ENCODE data around the gene C19orf12. TPM values are rescaled to one million over a fixed set of nuclear protein-coding genes. Genes with fewer than 3 reads are reported as not detected.

The C19orf12 gene
- total and polyA plus RNA-seq, 5 donors, result 37.3 to 48.2 (median 41.3) TPM

- peak in 2 of 3 donors; percentile 33 to 44 for DNase-seq
- intact Hi-C loops (cut with DNase I), result no loop called here
These were observed 32.7 kb downstream of the C19orf12 start for GRCh38 chr19:29682236-29682895.

DNA sequence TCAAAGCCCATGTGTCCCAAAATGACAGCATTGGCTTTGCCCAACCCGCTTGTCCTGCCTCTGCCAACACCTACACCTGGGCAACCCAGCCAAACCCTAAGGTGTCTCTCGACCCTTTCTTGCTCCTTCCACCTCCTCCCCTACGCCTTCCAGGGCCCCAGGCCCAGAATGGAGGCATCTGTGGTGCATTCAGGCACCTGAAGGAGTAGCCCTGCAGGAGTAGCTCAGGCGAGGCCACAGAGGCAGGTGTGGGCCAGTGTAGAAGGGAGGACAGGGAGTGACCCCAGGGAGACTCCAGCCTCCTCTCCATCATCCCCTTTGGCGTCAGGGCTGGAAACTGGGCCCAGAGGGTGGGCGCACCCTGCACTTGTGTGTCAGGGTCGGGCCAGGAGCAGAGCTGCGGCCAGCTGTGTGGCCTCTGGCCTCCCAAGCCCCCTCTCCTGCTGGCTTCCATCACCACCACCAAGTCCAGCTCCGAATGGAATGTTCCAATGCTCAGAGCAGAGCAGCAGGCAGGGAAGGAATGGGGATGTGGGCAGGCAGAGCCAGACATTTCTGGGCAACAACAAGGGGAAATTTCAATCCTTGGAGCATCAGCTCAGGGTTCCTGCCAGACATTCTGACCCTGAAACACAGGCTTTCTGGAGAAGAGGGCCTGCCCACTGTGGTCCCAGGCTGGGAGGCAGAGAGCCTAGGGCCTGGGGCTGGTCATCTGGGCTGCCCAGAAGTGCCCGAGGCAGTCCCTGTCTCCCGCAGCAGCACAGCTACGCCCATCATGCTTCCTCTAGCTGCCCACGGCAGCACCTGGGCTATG lies 33.4 kb downstream of the C19orf12 start:
- 66% methylated on average over 13 of the region's 13 CpGs for WGBS
- Histone ChIP-seq H3K27me3 (ENCODE audit: control insufficient read depth, insufficient read depth) (no peaks in the 10 kb centered on the region), H3K27ac (ENCODE audit: low read length) (peak overlapping the region; percentile 44), H3K4me1 (ENCODE audit: control insufficient read depth, insufficient read depth, low read length) (peaks cover 17% of the 10 kb centered on the region), H3K4me3 (ENCODE audit: low read length) (no peak overlapping the region), H3K9me3 (ENCODE audit: control insufficient read depth, low read length) (no peaks in the 10 kb centered on the region)
- intact Hi-C loops (cut with DNase I), result no loop called here
- peak in 2 of 3 donors; percentile 62 to 72 for DNase-seq
- peak; percentile 7 to 11 for ATAC-seq

More at GRCh38 chr19:29682236-29682895, 32.7 kb downstream of the C19orf12 start:
- H3K27me3 ChIP-seq (ENCODE audit: control insufficient read depth, insufficient read depth), result no peaks in the 10 kb centered on the region
- no peak overlapping the region for H3K4me3 ChIP-seq (ENCODE audit: low read length)
- peaks cover 15% of the 10 kb centered on the region for H3K4me1 ChIP-seq (ENCODE audit: control insufficient read depth, insufficient read depth, low read length)
- no peaks in the 10 kb centered on the region for H3K9me3 ChIP-seq (ENCODE audit: control insufficient read depth, low read length)
- 74% methylated on average over 16 of the region's 16 CpGs for WGBS
- H3K27ac ChIP-seq (ENCODE audit: low read length), result peak overlapping the region; percentile 44
- no peak for ATAC-seq

- Histone ChIP-seq H3K27ac (ENCODE audit: low read length) (peak overlapping the region; percentile 5), H3K4me3 (ENCODE audit: low read length) (no peak overlapping the region), H3K27me3 (ENCODE audit: control insufficient read depth, insufficient read depth) (no peaks in the 10 kb centered on the region), H3K9me3 (ENCODE audit: control insufficient read depth, low read length) (no peaks in the 10 kb centered on the region), H3K4me1 (ENCODE audit: control insufficient read depth, insufficient read depth, low read length) (peaks cover 17% of the 10 kb centered on the region)
- WGBS, result 82% methylated on average over 7 of the region's 7 CpGs
- intact Hi-C loops (cut with DNase I), result no loop called here
- DNase-seq (peak in 1 of 3 donors; percentile 45), ATAC-seq (no peak)
These were observed 34.1 kb downstream of the C19orf12 start for GRCh38 chr19:29680937-29681336.

- 44% methylated on average over 12 of the region's 12 CpGs for WGBS
- Histone ChIP-seq H3K4me1 (ENCODE audit: control insufficient read depth, insufficient read depth, low read length) (peaks cover 17% of the 10 kb centered on the region), H3K4me3 (ENCODE audit: low read length) (no peak overlapping the region), H3K27ac (ENCODE audit: low read length) (peak overlapping the region; percentile 5), H3K27me3 (ENCODE audit: control insufficient read depth, insufficient read depth) (no peaks in the 10 kb centered on the region), H3K9me3 (ENCODE audit: control insufficient read depth, low read length) (no peaks in the 10 kb centered on the region)
- DNase-seq, result peak in 2 of 3 donors; percentile 78 to 81
- ATAC-seq, result peak in 1 of 2 donors; percentile 7
- intact Hi-C loops (cut with DNase I), result no loop called here
These were observed 34.6 kb downstream of the C19orf12 start for GRCh38 chr19:29680447-29680846.

DNA sequence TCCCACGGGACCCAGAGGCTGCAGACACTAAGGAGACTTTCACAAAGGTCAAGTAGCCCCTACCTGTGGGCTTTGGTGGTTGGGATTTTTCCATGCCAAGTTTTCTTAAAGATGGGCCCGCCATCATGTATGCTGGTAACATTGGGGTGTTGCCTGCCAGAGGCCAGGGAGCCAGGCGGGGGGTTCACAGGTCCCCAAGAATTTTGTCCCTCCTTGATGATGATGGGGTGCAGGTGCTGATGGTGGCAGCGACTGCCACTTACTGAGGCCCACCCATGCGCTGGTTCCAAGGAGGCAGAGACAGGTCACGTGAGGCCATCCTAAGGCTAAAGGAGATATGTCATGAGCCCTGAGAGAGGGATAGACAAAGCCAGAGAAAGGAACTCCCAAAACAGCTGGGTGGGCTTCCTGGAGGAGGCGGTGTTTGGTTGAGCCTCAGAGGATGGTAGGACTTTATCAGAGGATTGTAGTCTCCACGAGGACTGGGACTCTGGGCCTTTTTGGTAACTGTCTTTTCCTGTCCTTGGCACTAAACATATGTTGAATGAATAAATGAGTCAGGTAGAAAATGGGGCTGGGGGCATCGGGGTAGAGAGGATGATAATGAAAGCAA lies 35.4 kb downstream of the C19orf12 start:
- Histone ChIP-seq H3K9me3 (ENCODE audit: control insufficient read depth, low read length) (no peaks in the 10 kb centered on the region), H3K4me3 (ENCODE audit: low read length) (no peak overlapping the region), H3K27me3 (ENCODE audit: control insufficient read depth, insufficient read depth) (no peaks in the 10 kb centered on the region), H3K27ac (ENCODE audit: low read length) (peak overlapping the region; percentile 61), H3K4me1 (ENCODE audit: control insufficient read depth, insufficient read depth, low read length) (peaks cover 17% of the 10 kb centered on the region)
- WGBS, result 90% methylated on average over 9 of the region's 9 CpGs
- intact Hi-C loops (cut with DNase I), result no loop called here
- DNase-seq, result peak in 1 of 3 donors; percentile 44
- ATAC-seq, result no peak

GRCh38 chr19:29678484-29679106 lies 36.5 kb downstream of the C19orf12 start:
- no peaks in the 10 kb centered on the region for H3K9me3 ChIP-seq (ENCODE audit: control insufficient read depth, low read length)
- DNase-seq (peak; percentile 76 to 92 (median 92)), ATAC-seq (peak; percentile 65 to 70)
- H3K27ac ChIP-seq (ENCODE audit: low read length), result peak overlapping the region; percentile 61
- no peaks in the 10 kb centered on the region for H3K27me3 ChIP-seq (ENCODE audit: control insufficient read depth, insufficient read depth)
- peaks cover 18% of the 10 kb centered on the region for H3K4me1 ChIP-seq (ENCODE audit: control insufficient read depth, insufficient read depth, low read length)
- H3K4me3 ChIP-seq (ENCODE audit: low read length), result no peak overlapping the region
- WGBS, result 41% methylated on average over 20 of the region's 20 CpGs
- intact Hi-C loops (cut with DNase I), result no loop called here

DNA sequence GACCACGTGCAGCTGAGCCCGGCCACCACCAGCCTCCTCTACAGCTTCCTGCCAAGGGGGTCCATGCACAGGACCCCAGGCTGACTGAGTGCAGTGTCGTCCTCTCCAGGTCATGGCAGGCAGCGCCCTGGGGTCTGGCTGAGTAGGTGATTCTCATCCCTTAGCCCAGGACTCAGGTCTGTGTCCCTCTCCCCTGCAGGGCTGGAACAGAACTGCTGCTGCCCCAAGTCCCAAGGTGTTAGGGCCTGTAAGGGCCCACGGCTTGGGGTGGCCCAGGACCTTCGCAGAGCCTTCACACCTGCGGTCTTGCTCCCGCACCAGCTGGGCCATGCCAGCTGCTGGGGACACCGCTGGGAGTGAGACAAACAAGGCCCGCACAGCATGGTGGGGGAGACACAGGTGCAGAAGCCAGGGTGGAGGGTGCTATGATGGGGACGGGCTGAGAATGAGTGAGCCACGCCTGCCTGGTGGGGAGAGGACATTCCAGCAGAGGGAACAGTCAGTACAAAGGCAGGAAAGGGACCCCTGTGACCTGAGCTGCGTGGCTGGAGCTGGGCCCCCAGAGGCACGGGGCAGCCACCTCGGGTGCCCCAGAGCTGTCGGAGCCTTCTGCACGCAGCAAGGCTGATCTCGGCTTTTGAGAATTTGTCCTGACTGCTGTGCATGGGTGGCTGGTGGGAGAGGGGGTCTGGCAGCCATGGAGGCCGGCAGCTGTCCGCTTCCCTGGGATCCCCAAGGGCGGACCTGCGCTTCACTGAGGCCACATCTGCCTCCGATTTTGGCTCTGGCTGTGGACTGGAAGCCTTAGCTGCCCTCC lies 37.9 kb downstream of the C19orf12 start:
- DNase-seq (peak in 2 of 3 donors; percentile 14 to 55), ATAC-seq (peak in 1 of 2 donors; percentile 0)
- H3K4me3 ChIP-seq (ENCODE audit: low read length), result no peak overlapping the region
- H3K9me3 ChIP-seq (ENCODE audit: control insufficient read depth, low read length), result no peaks in the 10 kb centered on the region
- H3K27me3 ChIP-seq (ENCODE audit: control insufficient read depth, insufficient read depth), result no peaks in the 10 kb centered on the region
- H3K4me1 ChIP-seq (ENCODE audit: control insufficient read depth, insufficient read depth, low read length), result peaks cover 21% of the 10 kb centered on the region
- WGBS, result 75% methylated on average over 23 of the region's 23 CpGs
- H3K27ac ChIP-seq (ENCODE audit: low read length), result peak overlapping the region; percentile 80
- intact Hi-C loops (cut with DNase I), result no loop called here

DNA sequence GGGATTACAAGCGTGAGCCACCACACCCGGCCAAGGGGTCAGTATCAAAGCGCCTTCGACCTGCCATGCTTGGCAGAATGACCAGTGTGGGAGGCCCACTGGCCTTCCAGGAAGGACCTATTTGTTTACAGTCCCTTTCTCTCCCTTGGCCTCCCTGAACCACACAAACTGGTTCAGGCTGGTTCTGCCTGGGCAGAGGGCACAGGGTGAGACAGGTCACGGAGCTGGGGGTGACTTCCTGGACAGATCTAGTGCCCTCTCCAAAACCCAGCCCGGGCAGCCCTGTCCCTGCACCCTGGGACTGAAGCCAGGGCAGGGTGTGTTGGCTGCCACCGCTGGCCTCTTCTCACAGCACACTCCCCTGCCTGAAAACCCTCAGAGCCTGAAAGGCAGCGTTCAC lies 38.5 kb downstream of the C19orf12 start:
- WGBS, result 48% methylated on average over 8 of the region's 8 CpGs
- DNase-seq, result peak; percentile 53 to 82 (median 79)
- peak; percentile 49 to 54 for ATAC-seq
- Histone ChIP-seq H3K4me3 (ENCODE audit: low read length) (no peak overlapping the region), H3K27ac (ENCODE audit: low read length) (peak overlapping the region; percentile 80), H3K9me3 (ENCODE audit: control insufficient read depth, low read length) (no peaks in the 10 kb centered on the region), H3K27me3 (ENCODE audit: control insufficient read depth, insufficient read depth) (no peaks in the 10 kb centered on the region), H3K4me1 (ENCODE audit: control insufficient read depth, insufficient read depth, low read length) (peaks cover 22% of the 10 kb centered on the region)
- intact Hi-C loops (cut with DNase I), result no loop called here

DNA sequence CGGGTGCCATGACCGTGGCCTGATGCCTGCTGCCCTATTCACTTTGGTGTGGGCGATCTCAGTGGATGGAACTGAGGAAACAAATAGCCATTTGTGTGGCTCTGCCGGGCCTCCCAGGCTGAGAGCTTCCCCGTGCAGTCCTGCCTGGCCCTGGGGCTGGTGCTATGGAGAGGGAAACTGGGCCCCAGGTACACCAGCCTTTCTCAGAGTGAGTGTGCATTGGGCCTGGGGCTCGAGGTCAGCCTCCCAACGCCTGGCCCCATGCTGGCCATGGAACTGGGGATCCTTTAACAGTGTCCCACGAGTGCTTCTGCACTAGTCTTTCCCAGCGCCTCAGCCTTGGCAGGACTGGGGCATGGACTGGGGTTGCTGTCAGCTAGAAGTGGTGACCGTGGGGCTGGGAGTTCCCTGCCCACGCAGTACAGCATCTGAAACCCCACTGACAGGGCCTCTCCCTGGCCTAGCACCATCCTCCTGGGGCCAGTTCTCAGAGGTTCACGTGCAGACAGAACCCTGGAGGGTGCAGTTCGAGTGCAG lies 39.3 kb downstream of the C19orf12 start:
- WGBS, result 76% methylated on average over 13 of the region's 13 CpGs
- Histone ChIP-seq H3K4me3 (ENCODE audit: low read length) (no peak overlapping the region), H3K4me1 (ENCODE audit: control insufficient read depth, insufficient read depth, low read length) (peaks cover 21% of the 10 kb centered on the region), H3K27ac (ENCODE audit: low read length) (peak overlapping the region; percentile 1), H3K27me3 (ENCODE audit: control insufficient read depth, insufficient read depth) (no peaks in the 10 kb centered on the region), H3K9me3 (ENCODE audit: control insufficient read depth, low read length) (no peaks in the 10 kb centered on the region)
- ATAC-seq (no peak), DNase-seq (peak in 1 of 3 donors; percentile 51)
- intact Hi-C loops (cut with DNase I), result no loop called here

DNA sequence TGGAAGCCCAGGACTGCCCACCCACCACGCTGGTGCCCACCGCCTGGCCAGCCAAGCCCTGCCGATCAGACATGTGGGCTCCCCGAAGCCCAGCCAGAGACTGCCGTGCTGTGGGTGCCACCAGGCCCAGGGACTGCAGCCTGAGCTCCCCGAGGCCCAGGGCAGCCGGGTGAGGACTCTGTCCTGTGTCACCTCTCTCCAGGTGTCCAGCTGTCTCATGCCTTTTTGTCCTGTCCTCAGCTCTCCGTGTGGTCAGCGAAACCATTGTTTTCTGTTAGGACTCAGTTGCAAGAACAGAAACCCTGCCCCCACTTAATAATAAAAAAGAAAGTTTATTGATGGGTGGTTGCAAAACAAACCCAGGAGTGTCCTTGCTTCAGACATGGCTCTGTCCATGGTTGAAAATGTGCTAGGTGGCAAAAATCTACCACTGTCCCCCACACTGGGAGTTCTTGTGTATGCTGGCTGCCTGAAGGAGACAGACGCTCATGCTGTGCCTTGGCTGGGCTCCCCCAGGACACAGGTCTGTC lies 39.9 kb downstream of the C19orf12 start:
- intact Hi-C loops (cut with DNase I), result no loop called here
- no peaks in the 10 kb centered on the region for H3K9me3 ChIP-seq (ENCODE audit: control insufficient read depth, low read length)
- 89% methylated on average over 10 of the region's 10 CpGs for WGBS
- H3K27me3 ChIP-seq (ENCODE audit: control insufficient read depth, insufficient read depth), result no peaks in the 10 kb centered on the region
- H3K4me1 ChIP-seq (ENCODE audit: control insufficient read depth, insufficient read depth, low read length), result peaks cover 19% of the 10 kb centered on the region
- peak overlapping the region; percentile 1 for H3K27ac ChIP-seq (ENCODE audit: low read length)
- peak in 1 of 3 donors; percentile 53 for DNase-seq
- no peak for ATAC-seq
- no peak overlapping the region for H3K4me3 ChIP-seq (ENCODE audit: low read length)
